ENCODE data around the gene NRG3. TPM values are rescaled to one million over a fixed set of nuclear protein-coding genes. Genes with fewer than 3 reads are reported as not detected.

Gene NRG3
- total RNA-seq, 1 donor from 2014 or later: 3.2 TPM

GRCh38 chr10:83023662-83024061 lies 1148.7 kb downstream of the NRG3 start:
- no peak for DNase-seq
